ENCODE measurements around the gene PLA2G2F.

The PLA2G2F gene

DNA sequence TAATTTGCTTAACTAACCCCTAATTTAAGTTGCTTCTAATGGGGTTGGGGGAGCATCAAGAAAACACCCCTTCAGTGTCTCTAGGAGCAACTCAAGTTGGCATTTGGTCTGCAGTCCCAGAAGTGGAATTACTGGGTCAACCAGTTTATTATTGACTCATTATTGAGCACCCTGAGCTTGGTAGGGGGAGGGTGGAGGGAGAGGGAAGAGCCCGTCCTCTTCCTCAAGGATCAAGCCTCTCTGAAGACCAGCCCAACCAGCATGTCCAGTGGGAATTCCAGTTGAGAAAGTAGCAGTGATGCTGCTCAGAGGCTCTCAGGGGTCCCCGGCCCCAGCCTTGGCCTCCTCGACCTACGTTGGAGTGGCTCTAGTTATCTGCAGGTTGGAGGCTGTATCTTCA is 2.1 kb upstream of the PLA2G2F start:
- no peaks in the 10 kb centered on the region for H3K36me3 ChIP-seq (ENCODE audit: control insufficient read depth, low read length)
- no peaks in the 10 kb centered on the region for H3K9me2 ChIP-seq (replicated peaks; ENCODE audit: control insufficient read depth, low read length)
- no peak for TF ChIP-seq EZH2phosphoT487 (IDR thresholded peaks at IDR 0.05; ENCODE audit: borderline replicate concordance, low read length)
- TF ChIP-seq, protein P1, sequence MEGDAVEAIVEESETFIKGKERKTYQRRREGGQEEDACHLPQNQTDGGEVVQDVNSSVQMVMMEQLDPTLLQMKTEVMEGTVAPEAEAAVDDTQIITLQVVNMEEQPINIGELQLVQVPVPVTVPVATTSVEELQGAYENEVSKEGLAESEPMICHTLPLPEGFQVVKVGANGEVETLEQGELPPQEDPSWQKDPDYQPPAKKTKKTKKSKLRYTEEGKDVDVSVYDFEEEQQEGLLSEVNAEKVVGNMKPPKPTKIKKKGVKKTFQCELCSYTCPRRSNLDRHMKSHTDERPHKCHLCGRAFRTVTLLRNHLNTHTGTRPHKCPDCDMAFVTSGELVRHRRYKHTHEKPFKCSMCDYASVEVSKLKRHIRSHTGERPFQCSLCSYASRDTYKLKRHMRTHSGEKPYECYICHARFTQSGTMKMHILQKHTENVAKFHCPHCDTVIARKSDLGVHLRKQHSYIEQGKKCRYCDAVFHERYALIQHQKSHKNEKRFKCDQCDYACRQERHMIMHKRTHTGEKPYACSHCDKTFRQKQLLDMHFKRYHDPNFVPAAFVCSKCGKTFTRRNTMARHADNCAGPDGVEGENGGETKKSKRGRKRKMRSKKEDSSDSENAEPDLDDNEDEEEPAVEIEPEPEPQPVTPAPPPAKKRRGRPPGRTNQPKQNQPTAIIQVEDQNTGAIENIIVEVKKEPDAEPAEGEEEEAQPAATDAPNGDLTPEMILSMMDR (IDR thresholded peaks at IDR 0.05; ENCODE audit: low read depth, low read length, poor library complexity, severe bottlenecking) = no peak
- no peak overlapping the region for H3K4me3 ChIP-seq (ENCODE audit: low read length)
- no peaks in the 10 kb centered on the region for H3K27me3 ChIP-seq (ENCODE audit: control insufficient read depth, low read length)
- no peak overlapping the region for H3K4me2 ChIP-seq (ENCODE audit: low read length)
- H3K27ac ChIP-seq (ENCODE audit: low read depth, low read length) = no peak overlapping the region
- H4K20me1 ChIP-seq (ENCODE audit: control insufficient read depth, insufficient read depth, low read depth, low read length) = no peaks in the 10 kb centered on the region
- H3K4me1 ChIP-seq (ENCODE audit: control insufficient read depth, low read length) = no peaks in the 10 kb centered on the region
- no peaks in the 10 kb centered on the region for H3K9me3 ChIP-seq (ENCODE audit: control insufficient read depth, insufficient read depth, low read length)
- no peaks in the 10 kb centered on the region for H3K79me2 ChIP-seq (ENCODE audit: control insufficient read depth, low read length)
- H3F3A ChIP-seq (ENCODE audit: control insufficient read depth, insufficient read depth) = no peaks in the 10 kb centered on the region

DNA sequence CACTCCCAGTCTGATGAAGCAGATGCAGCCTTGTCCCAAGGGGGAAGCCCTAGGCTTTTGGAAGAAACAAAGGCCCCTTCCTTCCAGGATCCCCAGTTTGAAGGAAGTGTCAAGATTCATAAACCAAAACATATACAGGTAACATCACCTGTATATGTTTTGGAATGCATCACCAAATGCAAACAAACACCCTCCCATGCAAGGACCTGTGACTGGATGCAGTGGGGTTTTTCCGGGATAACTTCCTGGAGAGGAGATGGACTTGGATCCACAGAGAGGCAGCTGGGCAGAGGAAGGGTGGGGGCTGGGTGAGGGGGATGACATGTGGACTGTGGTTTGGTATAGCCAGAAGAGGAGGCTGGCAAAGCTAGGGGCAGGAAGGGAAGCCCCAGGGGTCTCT is 1.5 kb upstream of the PLA2G2F start:
- Histone ChIP-seq H3K9me2 (replicated peaks; ENCODE audit: control insufficient read depth, low read length) (no peaks in the 10 kb centered on the region), H3K4me2 (ENCODE audit: low read length) (no peak overlapping the region), H3K79me2 (ENCODE audit: control insufficient read depth, low read length) (no peaks in the 10 kb centered on the region), H4K20me1 (ENCODE audit: control insufficient read depth, insufficient read depth, low read depth, low read length) (no peaks in the 10 kb centered on the region), H3F3A (ENCODE audit: control insufficient read depth, insufficient read depth) (no peaks in the 10 kb centered on the region), H3K9me3 (ENCODE audit: control insufficient read depth, insufficient read depth, low read length) (no peaks in the 10 kb centered on the region), H3K4me1 (ENCODE audit: control insufficient read depth, low read length) (no peaks in the 10 kb centered on the region), H3K27ac (ENCODE audit: low read depth, low read length) (no peak overlapping the region), H3K4me3 (ENCODE audit: low read length) (no peak overlapping the region), H3K27me3 (ENCODE audit: control insufficient read depth, low read length) (no peaks in the 10 kb centered on the region), H3K36me3 (ENCODE audit: control insufficient read depth, low read length) (no peaks in the 10 kb centered on the region)
- TF ChIP-seq, protein P1 (IDR thresholded peaks at IDR 0.05; ENCODE audit: low read depth, low read length, poor library complexity, severe bottlenecking) = no peak
- TF ChIP-seq EZH2phosphoT487 (IDR thresholded peaks at IDR 0.05; ENCODE audit: borderline replicate concordance, low read length) = no peak

DNA sequence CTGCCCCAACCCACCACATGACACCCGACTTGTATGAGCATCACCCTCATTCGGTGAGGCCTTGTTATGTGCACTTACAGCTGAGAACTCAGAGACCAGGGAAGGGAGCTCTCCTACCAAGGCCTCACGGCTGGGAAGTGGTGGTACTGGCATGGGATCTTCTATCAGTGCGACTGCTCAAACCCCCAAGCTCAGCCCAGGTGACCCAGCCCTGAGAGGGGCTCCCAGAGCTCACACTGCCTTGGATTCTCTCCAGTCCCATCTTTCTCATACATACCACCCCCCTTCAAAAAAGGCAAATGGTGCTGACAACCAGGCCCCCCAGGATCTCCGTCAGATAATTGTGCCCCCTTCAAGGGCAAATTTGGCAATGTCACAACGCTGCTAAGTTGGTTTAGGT is 777 bp upstream of the PLA2G2F start:
- Histone ChIP-seq H3F3A (ENCODE audit: control insufficient read depth, insufficient read depth) (no peaks in the 10 kb centered on the region), H3K9me3 (ENCODE audit: control insufficient read depth, insufficient read depth, low read length) (no peaks in the 10 kb centered on the region), H3K27ac (ENCODE audit: low read depth, low read length) (no peak overlapping the region), H3K4me1 (ENCODE audit: control insufficient read depth, low read length) (no peaks in the 10 kb centered on the region), H3K9me2 (replicated peaks; ENCODE audit: control insufficient read depth, low read length) (no peaks in the 10 kb centered on the region), H3K4me2 (ENCODE audit: low read length) (no peak overlapping the region), H4K20me1 (ENCODE audit: control insufficient read depth, insufficient read depth, low read depth, low read length) (no peaks in the 10 kb centered on the region), H3K79me2 (ENCODE audit: control insufficient read depth, low read length) (no peaks in the 10 kb centered on the region), H3K36me3 (ENCODE audit: control insufficient read depth, low read length) (no peaks in the 10 kb centered on the region), H3K27me3 (ENCODE audit: control insufficient read depth, low read length) (no peaks in the 10 kb centered on the region), H3K4me3 (ENCODE audit: low read length) (no peak overlapping the region)
- TF ChIP-seq, protein P1 (IDR thresholded peaks at IDR 0.05; ENCODE audit: low read depth, low read length, poor library complexity, severe bottlenecking) = no peak
- no peak for TF ChIP-seq EZH2phosphoT487 (IDR thresholded peaks at IDR 0.05; ENCODE audit: borderline replicate concordance, low read length)
